ENCODE data around the gene CSN3.

Gene CSN3

DNA sequence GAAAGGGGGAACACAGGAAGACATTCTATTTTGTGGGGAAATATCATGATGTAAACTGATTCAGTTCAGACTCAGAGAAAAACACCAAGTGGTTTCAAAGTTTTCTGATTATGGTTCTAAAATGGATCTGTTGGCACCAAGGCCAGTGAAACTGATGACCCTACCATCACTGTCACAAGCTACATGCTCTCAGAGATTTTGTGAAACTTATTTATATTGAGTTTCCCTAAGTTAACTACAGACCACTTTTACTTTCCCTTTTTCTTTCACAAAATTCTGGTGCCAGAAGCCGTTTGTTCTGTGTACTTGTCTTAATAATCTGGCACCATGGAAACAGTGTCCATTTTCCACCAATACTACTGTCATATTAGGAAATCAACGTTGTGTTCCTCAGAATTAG lies 48.9 kb downstream of the CSN3 start:
- Histone ChIP-seq H3K36me3 (no peaks in the 10 kb centered on the region), H3K9me3 (no peaks in the 10 kb centered on the region), H3K27me3 (no peaks in the 10 kb centered on the region), H3K4me1 (no peaks in the 10 kb centered on the region), H3K4me3 (ENCODE audit: low read depth, low read length) (no peak overlapping the region)
- no peak for DNase-seq
- TF ChIP-seq, protein P1, sequence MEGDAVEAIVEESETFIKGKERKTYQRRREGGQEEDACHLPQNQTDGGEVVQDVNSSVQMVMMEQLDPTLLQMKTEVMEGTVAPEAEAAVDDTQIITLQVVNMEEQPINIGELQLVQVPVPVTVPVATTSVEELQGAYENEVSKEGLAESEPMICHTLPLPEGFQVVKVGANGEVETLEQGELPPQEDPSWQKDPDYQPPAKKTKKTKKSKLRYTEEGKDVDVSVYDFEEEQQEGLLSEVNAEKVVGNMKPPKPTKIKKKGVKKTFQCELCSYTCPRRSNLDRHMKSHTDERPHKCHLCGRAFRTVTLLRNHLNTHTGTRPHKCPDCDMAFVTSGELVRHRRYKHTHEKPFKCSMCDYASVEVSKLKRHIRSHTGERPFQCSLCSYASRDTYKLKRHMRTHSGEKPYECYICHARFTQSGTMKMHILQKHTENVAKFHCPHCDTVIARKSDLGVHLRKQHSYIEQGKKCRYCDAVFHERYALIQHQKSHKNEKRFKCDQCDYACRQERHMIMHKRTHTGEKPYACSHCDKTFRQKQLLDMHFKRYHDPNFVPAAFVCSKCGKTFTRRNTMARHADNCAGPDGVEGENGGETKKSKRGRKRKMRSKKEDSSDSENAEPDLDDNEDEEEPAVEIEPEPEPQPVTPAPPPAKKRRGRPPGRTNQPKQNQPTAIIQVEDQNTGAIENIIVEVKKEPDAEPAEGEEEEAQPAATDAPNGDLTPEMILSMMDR (IDR thresholded peaks at IDR 0.05; ENCODE audit: low read depth, low read length) = no peak

DNA sequence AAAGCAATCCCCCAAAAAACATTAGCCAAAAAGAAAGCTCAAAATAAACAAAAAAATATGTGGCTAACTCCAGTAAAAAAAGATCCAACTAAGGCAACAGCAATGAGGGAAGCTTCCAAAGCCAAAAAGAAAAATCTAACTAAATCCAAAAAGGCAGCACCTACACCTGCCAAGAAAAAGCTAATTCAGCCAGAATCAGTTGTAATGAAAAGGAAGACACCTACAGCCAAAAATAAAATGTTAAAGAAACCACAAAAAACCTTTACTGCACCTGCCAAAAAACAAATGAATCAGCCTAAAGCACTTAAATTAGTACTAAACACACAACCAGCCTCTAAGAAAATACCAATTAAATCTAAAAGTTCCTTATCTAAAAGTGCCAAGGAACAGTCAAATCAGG lies 55.2 kb downstream of the CSN3 start:
- H3K36me3 ChIP-seq = no peaks in the 10 kb centered on the region

GRCh38 chr4:70298051-70298450 lies 55.7 kb downstream of the CSN3 start:
- Histone ChIP-seq H3K36me3 (no peaks in the 10 kb centered on the region), H3K27me3 (no peaks in the 10 kb centered on the region), H3K4me3 (ENCODE audit: low read depth, low read length) (no peak overlapping the region), H3K9me3 (no peaks in the 10 kb centered on the region), H3K4me1 (no peaks in the 10 kb centered on the region)
- TF ChIP-seq, protein P1 (IDR thresholded peaks at IDR 0.05; ENCODE audit: low read depth, low read length) = no peak
- DNase-seq = no peak

More for the DNA sequence above, 55.2 kb downstream of the CSN3 start:
- H3K9me3 ChIP-seq = no peaks in the 10 kb centered on the region
- no peaks in the 10 kb centered on the region for H3K4me1 ChIP-seq
- H3K4me3 ChIP-seq (ENCODE audit: low read depth, low read length) = no peak overlapping the region
- no peak for DNase-seq
- TF ChIP-seq, protein P1 (IDR thresholded peaks at IDR 0.05; ENCODE audit: low read depth, low read length) = no peak
- no peaks in the 10 kb centered on the region for H3K27me3 ChIP-seq

- H3K4me1 ChIP-seq = no peaks in the 10 kb centered on the region
- no peak for DNase-seq
- TF ChIP-seq, protein P1 (IDR thresholded peaks at IDR 0.05; ENCODE audit: low read depth, low read length) = no peak
- H3K9me3 ChIP-seq = no peaks in the 10 kb centered on the region
- no peak overlapping the region for H3K4me3 ChIP-seq (ENCODE audit: low read depth, low read length)
- no peaks in the 10 kb centered on the region for H3K36me3 ChIP-seq
- H3K27me3 ChIP-seq = no peaks in the 10 kb centered on the region
Measured at GRCh38 chr4:70299643-70300042, 57.2 kb downstream of the CSN3 start.

- Histone ChIP-seq H3K4me3 (ENCODE audit: low read depth, low read length) (no peak overlapping the region), H3K9me3 (no peaks in the 10 kb centered on the region), H3K27me3 (no peaks in the 10 kb centered on the region), H3K36me3 (no peaks in the 10 kb centered on the region), H3K4me1 (no peaks in the 10 kb centered on the region)
- DNase-seq = no peak
- TF ChIP-seq, protein P1 (IDR thresholded peaks at IDR 0.05; ENCODE audit: low read depth, low read length) = no peak
Measured at GRCh38 chr4:70300215-70300614, 57.8 kb downstream of the CSN3 start.
